Measurements from ENCODE around the gene DTWD2.
"Not testable (repeated sequence)": the region's sequence is repeated elsewhere in the genome, so short reads cannot be mapped to it uniquely, and the experiment has no call there.

Gene DTWD2

GRCh38 chr5:118946138-118946800 is 42.1 kb downstream of the DTWD2 start:
- DNase-seq, result no peak

- DNase-seq, result no peak
Measured at GRCh38 chr5:118937393-118938061, 50.8 kb downstream of the DTWD2 start.

DNA sequence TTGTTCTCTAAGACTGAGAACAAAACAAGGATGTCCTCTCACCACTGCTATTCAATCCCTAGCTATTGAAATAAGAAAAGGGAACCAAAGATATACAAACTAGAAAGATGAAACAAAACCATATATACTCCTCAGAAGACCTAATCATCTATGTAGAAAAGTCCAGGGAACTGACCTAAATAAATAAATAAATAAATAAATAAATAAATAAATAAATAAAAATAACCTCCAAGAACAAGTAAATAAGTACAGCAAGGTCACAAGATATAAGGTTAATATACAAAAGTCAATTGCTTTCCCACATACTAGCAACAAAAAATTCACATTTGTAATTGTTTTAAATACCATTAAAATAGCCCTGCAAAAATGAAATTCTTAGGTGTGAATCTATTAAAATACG is 54.6 kb downstream of the DTWD2 start:
- no peak for DNase-seq

DNA sequence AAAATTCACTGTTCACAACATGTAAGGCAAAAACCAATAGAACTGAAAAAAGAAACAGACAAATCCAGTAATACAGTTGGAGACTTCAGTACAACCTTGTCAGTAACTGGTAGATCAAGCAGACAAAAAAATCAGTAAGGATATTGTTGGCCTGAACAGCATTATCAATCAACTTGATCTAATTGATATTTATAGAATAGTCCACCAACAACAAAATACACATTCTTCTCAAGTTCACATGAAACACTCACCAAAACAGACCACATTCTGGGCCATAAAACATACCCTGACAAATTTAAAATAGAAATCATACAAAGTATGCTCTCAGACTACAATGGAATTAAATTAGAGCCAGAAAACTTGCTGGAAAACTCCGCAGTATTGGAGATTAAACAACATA is 56.8 kb downstream of the DTWD2 start:
- no peak for DNase-seq

DNA sequence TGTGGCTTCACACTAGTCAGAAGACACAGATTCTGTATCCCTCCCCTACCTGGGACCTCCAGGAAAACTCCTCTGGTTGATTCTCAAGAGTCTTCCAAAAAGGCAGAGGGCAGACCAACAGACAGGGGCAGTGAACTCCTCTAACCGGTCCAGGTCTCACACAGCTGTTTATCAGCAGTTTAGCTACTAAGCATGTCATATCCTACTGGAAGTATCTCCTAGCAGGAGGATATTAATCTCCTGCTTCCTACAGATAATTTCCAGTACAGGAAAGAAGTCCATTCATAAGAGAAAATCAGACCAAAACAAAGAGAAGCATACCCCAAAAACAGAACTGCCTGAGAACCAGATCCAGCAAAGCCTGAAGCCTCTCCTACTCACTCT is 64.3 kb downstream of the DTWD2 start:
- DNase-seq, result no peak

DNA sequence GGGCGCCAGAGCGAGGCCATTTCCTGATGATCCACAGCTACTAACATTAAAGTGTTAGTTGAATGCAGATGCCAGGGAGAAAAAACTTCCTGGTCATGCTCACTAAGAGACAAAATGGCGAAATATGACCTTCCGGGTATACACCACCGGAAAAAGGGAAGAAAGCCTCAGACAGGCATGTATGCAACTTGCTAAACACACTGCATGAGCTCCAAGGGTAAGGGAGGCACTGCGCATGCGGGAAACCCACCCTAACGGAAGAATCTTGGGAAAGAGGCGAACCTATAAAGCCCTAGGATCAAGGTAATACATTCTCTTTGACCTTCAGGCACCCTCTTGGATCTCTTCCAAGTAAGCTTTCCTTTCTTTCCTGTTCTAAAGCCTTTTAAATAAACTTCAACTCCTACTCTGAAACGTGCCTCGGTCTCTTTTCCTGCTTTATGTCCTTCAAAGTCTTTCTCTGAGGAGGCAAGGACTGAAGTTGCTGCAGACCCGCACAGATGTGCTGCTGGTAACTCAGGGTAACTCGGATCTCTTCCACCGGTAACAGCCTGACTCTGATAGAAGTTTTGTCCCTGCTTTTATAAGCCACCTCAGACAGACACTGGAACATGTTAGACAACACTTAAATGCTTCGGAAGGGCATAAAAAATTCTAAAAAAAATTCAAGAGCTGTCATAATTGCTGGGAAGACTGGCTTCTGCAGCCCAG is 64.9 kb downstream of the DTWD2 start:
- no peak for DNase-seq

- no peak for DNase-seq
Measured at GRCh38 chr5:118921866-118922265, 66.5 kb downstream of the DTWD2 start.

DNA sequence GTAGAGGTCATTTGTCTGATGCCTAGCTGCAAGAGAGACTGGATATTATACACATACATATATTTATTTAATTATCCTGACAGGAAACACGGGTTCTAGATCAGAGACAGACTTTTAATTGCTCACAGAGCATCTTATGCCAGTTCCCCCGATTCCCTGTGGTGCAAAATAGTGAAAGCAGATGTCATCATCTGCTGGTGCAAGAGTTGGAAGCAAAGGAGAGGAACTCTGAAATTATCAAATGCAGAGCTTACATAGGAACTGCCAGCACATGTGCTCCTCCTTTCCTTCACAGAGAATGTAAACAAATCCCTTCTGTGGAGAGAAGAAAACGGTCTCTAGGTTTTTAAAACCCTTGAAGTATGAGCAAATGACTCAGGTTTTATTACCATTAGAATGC is 69.3 kb downstream of the DTWD2 start:
- no peak for DNase-seq

DNA sequence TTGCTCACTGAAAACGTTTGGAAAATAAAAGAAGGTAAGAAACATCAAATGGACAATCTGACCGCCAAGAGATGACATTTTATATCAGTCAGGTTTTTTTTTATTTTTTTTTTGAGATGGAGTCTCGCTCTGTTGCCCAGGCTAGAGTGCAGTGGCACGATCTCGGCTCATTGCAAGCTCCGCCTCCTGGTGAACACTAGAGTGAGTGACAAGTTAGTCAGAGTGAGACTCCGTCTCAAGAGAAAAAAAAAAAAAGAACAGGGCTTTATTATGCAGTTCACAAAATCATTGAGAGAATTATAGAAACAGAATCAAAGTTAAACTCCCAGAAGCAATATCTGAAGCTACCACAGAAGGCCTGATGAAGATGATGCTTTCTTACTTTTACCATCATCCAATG is 70.1 kb downstream of the DTWD2 start:
- DNase-seq, result no peak

- DNase-seq, result not testable (repeated sequence)
Measured at GRCh38 chr5:118907536-118907935, 80.8 kb downstream of the DTWD2 start.

DNA sequence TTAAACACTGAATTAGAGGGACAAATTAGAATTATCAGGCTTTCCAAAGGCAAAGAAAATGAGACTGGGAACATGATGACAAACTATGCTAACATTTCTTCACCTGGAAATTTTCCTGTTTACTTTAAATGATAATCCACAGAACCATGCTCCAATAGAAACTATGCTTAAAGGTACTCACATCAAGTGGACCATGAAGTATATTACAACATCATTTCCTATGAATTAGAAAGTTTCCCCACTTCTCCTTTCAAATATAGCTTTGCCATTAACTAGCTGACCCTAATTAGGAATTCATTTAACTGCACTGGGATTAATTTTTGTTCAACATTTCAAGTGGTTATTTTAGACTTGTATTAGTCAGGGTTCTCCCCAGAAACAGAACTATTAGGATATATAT is 81.4 kb downstream of the DTWD2 start:
- no peak for DNase-seq

DNA sequence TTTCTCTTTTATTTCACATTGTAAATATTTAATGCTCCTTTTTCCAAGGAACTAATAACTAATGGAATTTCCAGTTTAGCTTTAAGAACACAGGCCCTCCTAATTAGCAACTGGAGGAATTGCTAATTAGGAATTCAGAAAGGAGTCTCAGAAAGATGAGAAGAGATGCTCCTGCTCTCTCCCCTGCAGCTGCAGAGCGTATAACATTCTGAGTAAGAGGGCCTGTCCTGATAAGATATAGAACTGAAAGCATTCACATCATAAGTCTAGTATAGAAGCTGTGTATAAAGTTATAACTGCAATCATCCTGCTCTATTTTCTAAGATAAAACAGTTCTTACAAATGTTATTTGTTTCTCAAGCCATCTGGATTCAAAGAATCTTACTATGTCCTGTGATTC is 83.2 kb downstream of the DTWD2 start:
- DNase-seq, result no peak

GRCh38 chr5:118902656-118903438 is 85.5 kb downstream of the DTWD2 start:
- DNase-seq, result no peak

- DNase-seq, result no peak
Measured at GRCh38 chr5:118894709-118895108, 93.6 kb downstream of the DTWD2 start.

DNA sequence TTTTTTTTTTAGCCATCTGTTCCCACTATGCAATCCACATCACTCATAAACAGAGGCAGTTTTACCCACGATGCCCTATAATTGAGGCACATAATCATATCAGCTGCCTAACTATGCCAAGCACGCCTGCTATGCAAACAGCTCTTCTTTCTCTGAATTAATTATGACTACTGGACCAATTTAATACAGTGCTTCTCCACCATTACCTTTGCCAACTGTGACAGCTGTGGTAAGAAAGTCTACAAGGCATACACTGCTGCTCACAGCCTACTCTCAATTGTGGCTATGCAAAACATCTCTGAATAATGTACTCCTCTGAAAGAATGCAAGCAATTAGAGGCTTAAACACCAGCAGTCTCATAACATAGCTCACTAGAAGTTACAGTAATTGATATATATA is 97.1 kb downstream of the DTWD2 start:
- DNase-seq, result no peak

GRCh38 chr5:118889165-118889564 is 99.2 kb downstream of the DTWD2 start:
- no peak for DNase-seq

DNA sequence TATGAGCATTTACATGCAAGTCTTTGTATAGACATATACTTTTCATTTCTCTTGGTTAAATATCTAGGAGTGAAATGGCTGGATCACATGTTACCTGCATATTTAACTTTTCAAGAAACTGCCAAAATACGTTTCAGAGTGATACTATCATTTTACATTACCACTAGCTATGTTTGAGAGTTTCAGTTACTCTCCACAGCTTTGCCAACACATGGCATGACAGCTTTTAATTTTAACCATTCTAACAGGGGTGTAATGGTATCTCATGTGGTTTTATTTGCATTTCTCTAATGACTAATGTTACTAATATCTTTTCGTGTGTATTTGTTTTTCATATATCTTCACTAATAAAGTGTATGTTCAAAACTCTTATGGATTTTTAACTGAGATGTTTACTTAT is 99.8 kb downstream of the DTWD2 start:
- no peak for DNase-seq

GRCh38 chr5:118883362-118883761 is 105.0 kb downstream of the DTWD2 start:
- no peak for DNase-seq

- no peak for DNase-seq
Measured at GRCh38 chr5:118882666-118883065, 105.7 kb downstream of the DTWD2 start.

DNA sequence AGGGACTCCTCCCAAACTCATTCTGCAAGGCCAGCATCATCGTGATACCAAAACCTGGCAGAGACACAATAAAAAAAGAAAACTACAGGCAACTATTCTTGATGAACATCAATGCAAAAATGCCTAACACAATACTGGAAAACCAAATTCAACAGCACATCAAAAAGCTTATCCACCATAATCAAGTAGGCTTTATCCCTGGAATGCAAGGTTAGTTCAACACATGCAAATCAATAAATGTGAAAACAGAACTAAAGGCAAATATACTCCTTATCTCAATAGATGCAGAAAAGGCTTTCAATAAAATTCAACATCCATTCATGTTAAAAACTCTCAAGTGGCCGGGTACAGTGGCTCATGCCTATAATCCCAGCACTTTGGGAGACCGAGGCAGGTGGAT is 111.5 kb downstream of the DTWD2 start:
- DNase-seq, result not testable (repeated sequence)

DNA sequence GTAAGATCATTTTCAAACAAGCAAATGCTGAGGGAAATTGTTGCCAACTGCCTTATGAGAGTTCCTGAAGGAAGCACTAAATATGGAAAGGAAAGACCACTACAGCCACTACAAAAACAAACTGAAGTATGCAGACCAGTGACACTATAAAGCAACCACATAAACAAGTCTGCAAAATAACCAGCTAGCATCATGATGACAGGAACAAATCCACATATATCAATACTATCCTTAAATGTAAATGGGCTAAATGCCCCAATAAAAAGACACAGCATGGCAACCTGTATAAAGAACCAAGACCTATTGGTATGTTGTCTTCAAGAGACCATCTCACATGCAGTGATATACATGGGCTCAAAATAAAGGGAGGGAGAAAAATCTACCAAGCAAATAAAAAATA is 113.2 kb downstream of the DTWD2 start:
- no peak for DNase-seq

DNA sequence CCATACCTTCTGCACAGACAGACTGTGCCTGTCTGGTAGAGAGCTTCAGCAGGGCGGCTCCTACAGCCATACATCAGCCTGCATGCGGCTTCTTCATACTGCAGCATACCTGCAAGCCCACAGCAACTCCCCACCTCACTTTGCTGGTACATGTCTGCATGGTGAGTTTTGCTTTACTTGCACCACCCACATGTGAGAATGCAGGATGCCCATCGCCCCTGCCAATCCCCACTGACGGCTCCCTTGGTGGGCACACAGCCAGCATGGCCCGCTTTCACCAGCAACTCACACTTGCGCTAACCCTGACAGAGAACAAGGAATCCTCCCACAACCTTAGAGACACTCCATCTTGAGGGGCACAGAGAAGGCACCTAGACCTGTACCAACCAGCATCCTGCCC is 114.9 kb downstream of the DTWD2 start:
- no peak for DNase-seq

DNA sequence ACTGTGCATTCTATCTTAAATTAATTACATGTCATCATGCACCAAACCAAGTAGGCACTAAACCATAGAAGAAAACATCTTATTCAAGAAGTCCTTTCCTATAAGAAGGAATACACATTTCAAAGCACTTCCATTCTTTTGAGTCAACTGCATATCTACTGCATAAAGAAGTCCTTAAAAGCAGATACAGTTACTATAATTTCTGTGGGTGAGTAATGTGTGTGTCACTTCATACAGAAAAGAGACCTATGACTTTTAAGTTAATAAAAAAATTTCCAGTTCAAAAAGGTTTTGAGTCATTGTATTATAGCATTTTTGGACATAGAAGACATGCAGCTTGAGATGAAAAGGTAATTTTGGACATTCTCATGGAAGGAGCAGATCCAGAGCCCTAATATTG is 125.0 kb downstream of the DTWD2 start:
- no peak for DNase-seq

- DNase-seq, result no peak
Measured at GRCh38 chr5:118862596-118862995, 125.8 kb downstream of the DTWD2 start.
